Left renal cortex interstitium (tissue), 4 donors: ENCODE measurements around the gene DIP2C. TPM values are rescaled to one million over a fixed set of nuclear protein-coding genes. Genes with fewer than 3 reads are reported as not detected.
"Not testable (repeated sequence)": the region's sequence is repeated elsewhere in the genome, so short reads cannot be mapped to it uniquely, and the experiment has no call there.

Experiments
- DNase-seq, 4 donors: peaks; one replicate each; pipeline ENCODE4 v3.0.0-alpha.2; 2013; ENCODE audit warnings: low read depth in 4 of 4, low spot score in 2 of 4, missing footprints in 1 of 4
- polyA plus RNA-seq, 4 donors: library from polyadenylated mRNA; unstranded; fragments of 120-200 nt; gene quantifications; one replicate each; pipeline ENCODE4 v1.2.1, GENCODE V29; 2013; ENCODE audit not compliant: insufficient read length in 4 of 4

The DIP2C gene
- polyA plus RNA-seq, 4 donors: 19.4 to 23.6 (median 20.2) TPM

DNA sequence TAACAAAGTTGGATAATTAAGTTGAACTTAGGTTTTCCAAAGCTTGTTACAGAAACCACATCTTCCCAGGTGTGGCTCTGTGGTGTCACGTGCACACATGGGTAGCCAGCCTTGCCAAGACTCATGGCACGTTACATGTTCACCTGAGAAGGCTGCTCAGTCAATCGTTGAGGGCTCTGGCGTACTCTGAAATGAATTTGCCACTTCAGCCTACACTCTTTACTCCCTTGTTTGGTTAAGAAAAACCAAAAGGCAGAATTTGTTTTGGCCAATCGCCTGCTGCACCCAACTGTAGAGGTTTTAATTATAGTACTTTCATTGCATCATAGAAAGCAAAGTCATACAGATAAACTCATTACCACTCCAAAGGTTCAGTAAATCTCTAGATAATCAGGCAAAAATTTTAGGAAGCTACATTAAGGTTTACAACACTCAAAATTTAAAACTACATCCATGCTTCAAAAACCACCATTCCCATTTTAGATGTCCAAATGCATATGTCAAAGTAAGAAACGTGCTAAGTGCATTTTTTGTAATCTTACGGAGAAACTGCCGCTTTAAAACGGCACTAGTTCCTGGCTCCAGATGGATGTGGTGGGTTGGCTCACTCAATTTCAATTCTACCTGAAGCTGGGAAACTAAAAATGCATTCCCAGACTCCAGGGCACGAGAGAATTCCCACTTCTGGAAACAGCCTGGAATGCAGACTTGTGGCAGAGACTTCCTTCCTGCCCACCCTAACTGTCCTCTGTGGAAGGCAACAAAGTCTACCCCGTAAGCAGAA lies 88.4 kb downstream of the DIP2C start:
- DNase-seq: no peak

DNA sequence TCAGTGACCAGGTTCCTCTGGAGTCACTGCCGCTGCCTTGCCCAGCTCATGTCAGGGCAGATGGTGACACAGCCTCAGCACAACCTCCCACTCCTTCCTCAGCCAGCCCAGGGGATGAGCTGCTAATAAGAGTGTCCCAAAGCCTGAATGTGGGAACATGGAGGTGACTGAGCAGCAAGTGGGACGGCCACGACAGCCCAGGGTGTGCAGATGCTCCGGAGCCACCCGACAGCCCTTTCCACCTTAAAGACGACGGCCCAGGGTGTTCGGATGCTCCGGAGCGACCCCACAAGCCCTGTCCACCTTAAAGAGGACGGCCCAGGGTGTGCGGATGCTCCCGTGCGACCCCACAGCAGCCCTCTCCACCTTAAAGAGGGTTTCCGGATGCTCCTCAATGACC lies 89.2 kb downstream of the DIP2C start:
- no peak for DNase-seq

DNA sequence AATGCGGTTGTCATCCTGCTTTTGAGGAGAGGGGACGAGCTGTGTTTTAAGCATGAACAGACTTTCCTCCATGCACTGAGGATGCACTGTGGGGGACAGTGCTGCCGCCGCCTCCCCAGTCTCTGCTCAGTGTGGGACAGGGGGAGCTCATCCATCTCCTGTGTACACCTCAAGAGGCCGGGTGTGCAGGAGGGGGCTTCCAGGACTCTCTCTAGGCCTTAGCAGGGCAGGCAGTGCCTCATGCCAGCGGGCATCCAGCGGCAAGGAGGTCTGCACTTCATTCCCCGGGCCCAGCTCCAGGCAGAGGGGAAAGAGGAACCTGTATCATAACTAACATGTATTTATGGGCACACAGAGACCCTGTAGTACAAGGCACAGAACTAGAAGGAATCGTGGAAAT lies 89.7 kb downstream of the DIP2C start:
- no peak for DNase-seq

DNA sequence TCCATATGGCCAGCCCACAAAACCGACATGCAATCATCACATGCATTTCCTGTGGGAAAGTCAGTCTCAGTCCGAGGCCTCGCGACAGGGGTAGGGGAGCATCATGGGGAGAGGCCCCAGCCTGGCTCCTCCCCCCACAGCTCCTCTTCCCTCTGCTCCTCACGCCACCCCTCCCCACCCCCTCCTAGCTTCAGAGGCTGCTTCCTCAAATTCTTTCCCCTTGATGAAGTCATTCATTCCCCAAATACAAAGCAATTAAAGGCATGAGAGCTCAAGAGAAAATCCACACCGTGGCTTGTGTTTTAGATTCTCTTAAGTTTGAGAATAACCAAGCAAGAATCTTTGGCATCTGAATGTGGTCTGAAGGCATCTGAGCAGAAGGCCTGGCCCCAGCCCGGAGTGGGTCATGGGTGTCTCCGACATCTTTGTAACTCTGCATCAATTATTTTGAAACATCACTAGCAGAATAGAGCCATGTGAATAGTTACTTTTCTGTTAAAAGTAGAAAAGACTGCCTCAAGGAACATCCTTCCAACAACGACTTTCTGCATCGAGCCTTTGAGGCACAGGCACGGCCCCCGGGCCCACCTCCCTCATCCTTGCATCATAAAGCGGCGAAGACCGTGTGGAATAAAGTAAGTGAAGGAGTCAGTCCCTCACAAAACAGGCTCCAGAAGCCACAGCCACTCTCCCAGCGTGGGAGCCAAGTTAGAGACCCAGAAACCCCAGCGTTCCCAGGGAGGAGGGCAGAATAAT lies 90.9 kb downstream of the DIP2C start:
- DNase-seq: no peak

DNA sequence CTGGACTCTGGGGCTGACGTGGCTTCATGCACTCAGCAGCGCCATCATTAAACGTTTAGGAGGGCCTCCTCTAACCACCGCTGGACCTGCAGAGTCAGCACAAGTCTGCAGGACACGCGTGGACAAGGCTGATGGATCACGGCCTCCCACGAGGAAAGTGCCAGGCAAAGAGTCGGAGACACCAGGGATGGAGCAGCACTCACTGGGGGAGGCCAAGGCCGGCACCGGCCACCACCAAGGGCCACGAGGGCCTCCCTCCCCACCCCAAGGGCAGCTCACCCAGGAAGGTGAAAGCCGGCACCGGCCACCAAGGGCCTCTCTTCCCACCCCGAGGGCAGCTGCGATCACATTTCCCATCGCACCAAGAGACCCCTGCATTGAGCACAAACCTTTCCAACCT lies 91.5 kb downstream of the DIP2C start:
- DNase-seq: no peak

DNA sequence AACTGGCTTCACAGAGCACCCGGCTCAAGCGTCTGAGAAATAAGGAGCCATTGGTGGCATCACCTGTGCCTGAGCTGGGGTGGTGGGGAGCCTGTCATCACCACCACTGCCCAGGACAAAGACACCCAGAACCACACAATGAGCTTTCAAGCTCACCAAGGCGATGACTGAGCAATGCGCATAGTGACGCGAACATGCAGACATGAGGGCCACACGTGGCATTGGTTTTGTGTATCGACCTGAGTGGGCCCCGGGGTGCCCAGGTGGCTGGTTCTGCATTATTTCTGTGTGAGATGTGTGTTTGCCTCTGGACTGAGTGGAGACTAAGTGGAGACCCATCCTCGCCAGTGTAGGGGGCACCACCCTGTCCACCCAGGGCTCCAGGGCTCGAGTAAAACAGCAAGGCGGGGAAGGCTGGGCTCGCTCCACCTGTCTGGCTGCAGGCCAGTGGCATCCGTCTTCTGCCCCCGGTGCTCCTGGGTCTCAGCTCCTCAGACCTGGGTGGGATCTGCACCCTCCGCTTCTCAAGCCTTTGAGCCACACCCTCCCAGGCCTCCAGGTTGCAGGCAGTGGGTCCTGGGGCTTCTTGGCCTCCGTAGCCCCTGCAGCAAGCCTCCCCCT lies 92.6 kb downstream of the DIP2C start:
- no peak for DNase-seq

DNA sequence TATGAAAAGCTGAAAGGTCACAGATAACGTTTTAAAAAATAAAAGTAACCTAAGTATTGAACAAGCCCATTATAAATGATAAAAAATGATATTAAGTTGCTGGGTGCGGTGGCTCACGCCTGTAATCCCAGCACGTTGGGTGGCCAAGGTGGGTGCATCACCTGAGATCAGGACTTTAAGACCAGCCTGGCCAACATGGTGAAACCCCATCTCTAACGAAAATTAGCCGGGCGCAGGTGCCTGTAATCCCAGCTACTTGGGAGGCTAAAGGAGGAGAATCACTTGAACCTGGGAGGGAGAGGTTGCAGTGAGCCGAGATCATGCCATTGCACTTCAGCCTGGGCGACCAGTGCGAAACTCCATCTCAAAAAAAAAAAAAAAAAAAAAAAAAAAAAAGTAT lies 93.3 kb downstream of the DIP2C start:
- DNase-seq: not testable (repeated sequence)

DNA sequence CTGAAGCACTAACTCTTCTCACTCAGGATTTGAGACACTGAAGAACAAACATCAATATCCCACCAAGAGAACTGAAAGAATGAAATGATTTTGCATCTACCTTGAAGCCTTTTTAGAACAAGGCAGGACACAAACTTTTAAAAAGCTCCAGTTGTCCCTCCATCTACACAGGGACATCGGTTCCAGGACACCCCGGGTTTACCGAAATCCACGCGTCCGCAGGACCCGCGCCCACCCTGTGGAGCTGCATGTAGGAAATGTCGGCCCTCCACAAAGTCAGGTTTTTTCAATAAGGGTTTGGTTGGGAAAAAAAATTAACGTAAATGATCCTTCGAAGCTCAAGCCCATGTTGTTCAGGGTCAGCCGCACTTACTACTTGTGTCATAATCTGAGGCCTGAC lies 94.0 kb downstream of the DIP2C start:
- DNase-seq: no peak

DNA sequence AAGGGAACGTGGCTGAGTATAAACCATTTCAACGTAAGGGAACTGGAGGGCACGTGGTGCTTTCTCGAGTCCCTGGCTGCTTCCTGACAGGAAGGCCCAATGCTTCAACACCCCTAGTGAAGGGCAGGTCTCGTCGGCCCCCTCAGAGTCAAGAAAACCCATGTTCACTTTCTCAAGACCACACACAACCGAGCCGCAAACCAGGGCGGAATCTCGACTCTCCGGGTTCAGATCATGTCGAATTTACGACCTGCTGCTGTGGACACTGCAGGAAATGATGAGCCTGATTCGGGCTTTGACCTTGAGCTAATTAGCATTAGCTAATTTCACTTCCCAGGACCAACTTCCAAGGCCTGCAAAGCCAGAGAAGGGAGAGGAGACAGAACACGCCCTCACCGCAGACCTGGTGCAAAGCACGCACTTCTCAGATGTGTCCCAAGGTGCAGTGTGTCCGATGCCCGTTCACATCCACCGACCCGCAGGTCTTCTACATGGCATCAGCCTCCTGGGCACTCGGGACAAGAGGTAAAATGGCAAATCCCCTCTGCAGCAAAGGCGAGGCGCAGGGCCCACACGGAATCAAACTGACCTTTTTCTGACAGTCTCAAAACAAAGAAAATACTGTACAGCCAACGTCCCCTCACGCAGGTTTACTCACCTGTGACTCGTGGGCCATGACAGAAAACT lies 94.7 kb downstream of the DIP2C start:
- no peak for DNase-seq

DNA sequence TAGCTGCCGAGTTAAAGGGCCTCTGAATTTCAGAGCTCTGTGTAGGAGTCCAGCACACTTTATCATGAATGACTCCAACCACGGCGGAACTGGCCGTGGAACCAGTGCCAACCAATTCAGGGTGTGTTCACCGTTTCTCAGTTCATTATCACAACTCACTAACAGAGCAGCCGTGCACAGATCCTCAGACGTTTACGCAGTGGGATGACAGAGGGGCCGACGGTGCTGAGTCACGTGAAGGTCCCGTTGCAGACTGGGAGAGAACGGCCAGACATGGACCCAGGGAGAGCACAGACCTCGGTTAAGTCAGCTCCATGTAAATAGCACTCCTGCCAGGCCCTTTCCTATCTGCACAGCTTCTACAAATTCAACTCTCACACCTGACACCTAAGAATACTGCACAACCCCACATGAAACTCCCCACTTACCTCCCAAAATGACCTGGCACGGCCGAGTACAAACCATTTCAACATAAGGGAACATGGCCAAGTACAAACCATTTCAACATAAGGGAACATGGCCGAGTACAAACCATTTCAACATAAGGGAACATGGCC lies 95.5 kb downstream of the DIP2C start:
- no peak for DNase-seq

DNA sequence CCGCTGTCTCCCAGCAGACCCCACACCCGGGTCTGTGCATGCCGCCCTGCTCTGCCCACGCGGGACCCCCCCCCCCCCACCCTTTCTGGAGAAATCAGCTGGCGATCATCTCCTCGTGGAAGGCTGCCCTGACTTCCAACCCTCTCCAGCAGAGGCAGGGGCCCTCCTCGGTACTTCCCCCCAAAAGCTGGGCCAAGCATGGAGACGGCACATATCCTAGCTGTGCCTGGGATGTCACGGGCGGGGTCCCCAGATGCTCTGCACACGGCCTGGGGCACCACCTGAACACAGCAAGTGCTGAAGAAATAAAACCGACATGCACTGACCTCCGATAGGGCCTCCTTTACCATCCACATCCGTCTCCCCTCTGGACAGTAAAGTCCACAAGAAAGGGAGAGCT lies 96.0 kb downstream of the DIP2C start:
- no peak for DNase-seq

DNA sequence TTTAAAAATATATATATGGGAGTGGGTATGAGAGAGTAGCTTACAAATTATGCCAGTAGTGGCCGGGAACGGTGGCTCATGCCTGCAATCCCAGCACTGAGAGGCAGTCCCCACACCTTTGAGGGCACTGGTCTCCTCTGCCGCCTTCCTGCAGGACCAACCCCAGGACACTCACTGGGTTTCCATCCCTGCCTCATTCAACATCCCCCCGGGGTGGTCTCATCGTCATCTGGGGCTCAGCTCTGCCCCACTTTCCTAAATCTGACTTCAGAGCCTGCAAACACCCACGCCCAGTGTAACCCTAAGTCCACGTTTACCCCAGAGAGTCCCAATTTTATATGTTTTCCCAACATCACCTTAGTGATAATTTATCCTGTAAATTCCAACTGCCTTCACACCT lies 96.5 kb downstream of the DIP2C start:
- DNase-seq: no peak

DNA sequence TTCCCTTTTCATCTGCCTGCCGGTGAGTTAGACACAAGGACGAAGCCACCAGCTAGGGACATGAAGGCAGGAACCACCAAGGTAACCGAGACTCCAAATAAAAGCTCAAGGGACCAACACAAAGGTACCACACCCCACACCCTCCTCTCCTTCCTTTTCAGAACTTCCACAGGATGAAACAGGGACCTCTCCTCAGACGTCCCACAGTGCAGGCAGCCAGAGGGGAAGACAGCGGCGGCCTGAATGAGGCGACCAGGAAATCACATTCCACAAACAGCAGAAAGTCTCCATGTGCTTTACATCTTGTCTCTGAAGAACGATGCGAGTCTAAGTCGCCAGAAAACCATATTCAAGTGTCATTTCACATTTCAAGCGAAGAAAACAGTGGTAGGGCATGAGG lies 97.8 kb downstream of the DIP2C start:
- no peak for DNase-seq

DNA sequence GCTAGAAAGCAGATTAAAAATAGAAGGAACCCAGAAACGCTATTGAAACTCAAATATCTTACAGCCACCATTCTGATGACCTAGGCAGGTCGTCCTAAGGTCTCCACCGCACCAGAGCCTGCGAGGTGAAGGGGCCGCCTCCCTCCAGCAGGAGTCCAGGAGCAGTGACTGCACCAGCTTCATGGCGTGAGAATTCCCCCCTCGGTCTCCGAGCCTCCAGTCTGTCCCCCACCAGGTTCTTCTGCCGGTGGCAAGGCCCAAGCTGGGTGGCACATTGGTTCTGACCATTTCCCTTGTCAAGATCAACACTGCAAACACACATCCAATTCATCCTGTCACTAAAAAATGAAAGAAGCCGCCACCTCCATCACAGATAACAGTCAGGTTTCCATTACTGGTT lies 98.7 kb downstream of the DIP2C start:
- no peak for DNase-seq

DNA sequence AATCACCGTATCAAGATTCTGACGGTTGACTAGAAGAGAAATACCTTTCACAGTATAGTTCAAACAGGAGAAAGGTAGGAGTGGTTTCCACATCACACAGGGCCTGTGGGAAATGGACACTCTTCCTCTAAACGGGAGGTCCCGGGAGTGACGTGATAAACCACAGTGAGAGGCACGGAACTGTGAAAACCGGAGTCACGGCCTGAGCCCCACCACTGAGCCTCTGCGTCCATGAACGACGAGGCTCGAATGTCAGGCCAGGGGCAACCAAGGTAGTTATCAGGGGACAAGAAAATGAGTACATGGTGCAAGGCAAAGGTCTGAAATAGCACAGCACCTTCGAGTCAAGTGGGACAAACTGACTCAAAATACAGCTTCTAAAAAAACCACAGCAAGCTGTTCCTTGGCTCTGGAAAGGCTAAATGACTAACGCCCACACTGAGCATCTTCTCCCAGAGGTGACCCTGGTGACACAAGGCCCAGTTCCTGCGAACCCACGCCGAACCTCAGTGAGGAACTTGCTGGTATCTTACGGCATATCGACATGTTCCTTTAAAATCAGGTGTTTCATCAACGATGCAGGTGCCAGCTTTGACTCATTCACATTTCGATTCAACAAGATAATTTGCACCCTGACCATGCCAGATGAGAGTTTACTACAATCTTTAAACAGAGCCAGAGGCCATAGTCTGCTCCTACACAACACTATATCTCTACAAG lies 99.3 kb downstream of the DIP2C start:
- DNase-seq: no peak

DNA sequence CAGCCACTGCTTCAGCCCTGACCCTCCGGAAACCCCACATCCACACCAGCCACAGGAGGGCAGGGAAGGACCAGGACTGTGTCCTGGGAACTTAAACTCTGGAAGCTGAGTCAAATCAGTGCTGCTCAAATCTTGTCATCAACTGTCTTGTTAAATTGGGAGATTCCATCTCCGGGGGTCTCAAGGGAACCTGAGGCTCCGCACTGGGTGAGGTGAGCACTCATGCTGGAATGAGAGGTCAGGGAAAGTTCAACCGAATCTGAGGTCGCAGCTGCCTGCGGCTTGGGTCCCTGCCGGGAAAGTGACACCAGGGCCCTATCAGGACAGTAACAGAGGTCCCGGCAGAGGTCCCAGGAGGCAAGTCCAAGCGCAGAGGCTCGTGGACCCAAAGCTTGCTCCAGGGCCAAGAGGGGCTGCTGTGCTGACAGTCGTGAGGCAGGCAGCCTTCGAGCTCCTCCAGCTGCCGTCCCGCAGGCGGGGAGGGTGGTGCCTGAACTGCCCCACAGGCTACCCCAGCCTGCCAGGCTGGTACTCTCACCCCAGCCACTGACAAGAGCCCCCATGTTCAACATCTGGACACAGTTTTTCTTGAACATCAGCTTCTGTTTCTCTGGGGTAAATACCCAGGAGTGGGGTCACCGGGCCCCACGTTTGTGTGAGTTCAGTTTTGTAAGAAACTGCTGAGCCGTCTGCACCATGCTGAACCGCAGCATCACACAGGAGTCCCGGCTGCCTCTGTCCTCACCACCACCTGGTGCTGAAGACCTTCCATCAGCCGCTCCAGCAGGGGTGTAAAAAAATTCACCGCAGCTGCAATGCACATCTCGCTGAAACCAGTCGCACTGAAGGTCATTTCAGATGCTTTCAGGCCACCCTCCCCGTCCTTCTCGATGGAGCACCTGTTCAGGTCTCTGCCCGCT lies 101.0 kb downstream of the DIP2C start:
- DNase-seq: no peak

DNA sequence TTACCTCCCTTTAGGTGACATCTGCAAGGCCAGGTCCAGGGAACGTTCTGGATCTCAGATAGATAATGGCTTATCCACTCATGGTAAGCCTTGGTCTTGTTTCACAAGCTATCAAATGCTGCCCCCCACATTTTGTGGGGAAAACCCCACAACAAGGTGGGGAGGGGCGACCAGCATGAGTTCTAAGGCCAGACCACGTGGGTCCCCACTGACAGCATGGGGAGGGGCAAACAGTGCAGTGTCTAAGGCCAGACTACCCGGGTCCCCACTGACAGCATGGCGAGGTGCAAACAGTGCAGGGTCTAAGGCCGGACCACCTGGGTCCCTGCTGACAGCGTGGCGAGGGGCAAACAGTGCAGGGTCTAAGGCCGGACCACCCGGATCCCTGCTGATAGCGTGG lies 102.8 kb downstream of the DIP2C start:
- DNase-seq: no peak

DNA sequence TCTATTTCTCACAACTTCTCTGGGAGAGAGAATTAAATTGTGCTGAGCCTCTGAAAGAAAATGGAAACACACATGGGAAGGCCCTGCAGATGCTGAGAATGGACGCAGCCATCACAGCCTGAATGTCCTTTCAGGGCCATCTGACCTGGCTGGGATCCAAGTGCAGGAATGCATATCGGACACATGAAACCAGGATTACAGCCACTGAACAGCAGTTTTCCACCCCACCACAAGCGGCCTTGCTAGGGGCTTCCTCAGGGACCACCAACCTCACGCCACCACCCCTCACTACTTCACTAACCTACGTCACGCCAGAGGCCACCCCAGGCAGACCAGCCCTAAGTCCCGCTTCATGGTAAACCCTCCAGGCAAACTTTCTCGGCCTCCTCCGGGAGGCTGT lies 103.3 kb downstream of the DIP2C start:
- DNase-seq: peak in 2 of 4 donors; percentile 44 to 56

DNA sequence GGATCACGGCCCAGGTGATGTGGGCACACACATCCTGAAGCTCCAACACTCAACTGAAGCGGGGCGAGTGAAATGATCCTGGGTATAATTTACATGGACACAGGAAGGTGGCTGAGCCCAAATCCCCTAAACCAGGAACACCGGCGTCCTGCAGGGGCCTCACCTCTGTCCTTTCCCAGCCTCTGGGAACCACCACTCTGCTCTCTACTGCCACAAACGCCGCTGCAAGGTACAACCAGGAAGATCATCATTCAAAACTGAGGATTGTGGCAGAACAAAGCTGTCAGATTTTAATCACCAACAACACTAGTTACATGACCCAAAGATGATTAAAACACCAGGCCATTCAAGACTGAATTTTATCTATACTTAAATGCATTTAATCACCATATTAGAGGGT lies 104.0 kb downstream of the DIP2C start:
- no peak for DNase-seq
